Transverse colon (tissue), 4 donors: ENCODE results near the gene OLFML2A. TPM values are rescaled to one million over a fixed set of nuclear protein-coding genes. Genes with fewer than 3 reads are reported as not detected.
A peak's percentile ranks its signal among the peaks of the same experiment; 100 is the strongest.

ENCODE experiments used
- DNase-seq: peaks from one replicate; pipeline ENCODE4 v3.0.0-alpha.2; 2019
- H3K27ac ChIP-seq, 4 donors: fragments of 200-600 bp; sonication (generic); 2 replicates each; pipeline ENCODE4 v1.5.1; 2016 to 2018; ENCODE audit warnings: inconsistent platforms in 4 of 4
- H3K27me3 ChIP-seq: fragments of 200-600 bp; sonication (generic); 2 replicates; pipeline ENCODE4 v1.5.1; 2017; ENCODE audit warnings: inconsistent platforms
- H3K36me3 ChIP-seq, 4 donors: fragments of 200-600 bp; sonication (generic); 2 replicates each; pipeline ENCODE4 v1.5.1; 2017 to 2019; ENCODE audit warnings: inconsistent platforms in 4 of 4
- H3K4me1 ChIP-seq, 4 donors: fragments of 200-600 bp; sonication (generic); 2 replicates each; pipeline ENCODE4 v1.5.1; 2017 to 2020; ENCODE audit warnings: inconsistent platforms in 4 of 4
- H3K4me3 ChIP-seq, 4 donors: fragments of 200-600 bp; sonication (generic); 1 replicate in 1 of 4; 2 replicates in 3 of 4; pipeline versions ENCODE4 v1.5.1 to v1.6.1; 2017 to 2019; ENCODE audit warnings: inconsistent platforms in 4 of 4
- H3K9me3 ChIP-seq, 2 donors: fragments of 200-600 bp; sonication (generic); 2 replicates each; pipeline ENCODE4 v1.5.1; 2017 to 2019; ENCODE audit warnings: inconsistent platforms in 2 of 2
- CTCF ChIP-seq, 5 experiments: fragments of 200-600 bp in 3 of 5; fragments of 450-650 bp in 2 of 5; sonication (generic) in 3 of 5; IDR thresholded peaks; 1 replicate in 2 of 5; 2 replicates in 3 of 5; pipeline ENCODE4 v1.5.1; 2016 to 2017; ENCODE audit warnings: antibody characterized with exemption in 5 of 5, inconsistent platforms in 3 of 5, mild to moderate bottlenecking in 2 of 5, moderate library complexity in 1 of 5
- EP300 ChIP-seq: sonication (generic); formaldehyde crosslinking; IDR thresholded peaks from one replicate; pipeline ENCODE4 v1.6.1; 2017; ENCODE audit warnings: antibody characterized with exemption, low read depth
- POLR2A ChIP-seq: fragments of 450-650 bp; IDR thresholded peaks from one replicate; pipeline ENCODE4 v1.6.1; 2016; ENCODE audit warnings: antibody characterized with exemption, mild to moderate bottlenecking, moderate library complexity
- POLR2AphosphoS5 ChIP-seq, 3 donors: sonication (generic); formaldehyde crosslinking; IDR thresholded peaks; one replicate each; pipeline ENCODE4 v1.6.1; 2016; ENCODE audit warnings: antibody characterized with exemption in 3 of 3
- WGBS, 2 donors: methylation state at CpG; one replicate each; pipeline ENCODE4 v1.1.5; 2018; ENCODE audit warnings: low coverage in 1 of 2; 5-methylcytosine and 5-hydroxymethylcytosine counted together
- in situ Hi-C, 4 donors: fragments of 200-750 bp; cut with MboI; loops; one replicate each; pipeline versions ENCODE4 v1.15.0 to v1.15.1; 2017; ENCODE audit warnings: low sequenced_read_pairs in 3 of 4, low pct_ligation_motif_present in 1 of 4, low pct_unique_long_range_greater_than_20kb in 1 of 4
- intact Hi-C: fragments of 100-400 bp; cut with DNase I; formaldehyde crosslinking; loops from one replicate; pipeline ENCODE4 v1.15.1; 2023; ENCODE audit warnings: low total_unique reads
- total RNA-seq, 4 donors: library from RNA; depleted of rRNA; stranded (reverse); fragments of >200 nt; gene quantifications; one replicate each; pipeline ENCODE4 v1.1.0, GENCODE V29; 2016

Gene OLFML2A
- total RNA-seq, 4 donors from 2014 or later, result 9.4 to 59.1 (median 16.0) TPM

GRCh38 chr9:124839612-124840299, 62.8 kb downstream of the OLFML2A start:
- no peak overlapping the region for H3K4me3 ChIP-seq
- no peak for TF ChIP-seq POLR2AphosphoS5 (IDR thresholded peaks at IDR 0.05)
- TF ChIP-seq CTCF (IDR thresholded peaks at IDR 0.05), result peak in 4 of 5 experiments; percentile 23 to 47 (median 37)
- intact Hi-C loops (no loop called here), in situ Hi-C loops (no loop called here)
- no peaks in the 10 kb centered on the region for H3K36me3 ChIP-seq
- no peak overlapping the region for H3K27ac ChIP-seq
- peaks cover 7 to 8% (median 8%) of the 10 kb centered on the region in 4 donors for H3K4me1 ChIP-seq
- no peaks in the 10 kb centered on the region for H3K27me3 ChIP-seq
- 64% methylated on average over 11 of the region's 12 CpGs; no CpG with 5 or more reads in 1 of the 2 donors for WGBS, 2 donors
- no peak for DNase-seq
- H3K9me3 ChIP-seq, result no peaks in the 10 kb centered on the region

- H3K4me1 ChIP-seq, result peaks cover under 1 to 2% (median 1%) of the 10 kb centered on the region in 4 donors
- DNase-seq, result no peak
- no peak overlapping the region for H3K27ac ChIP-seq
- in situ Hi-C loops (no loop called here), intact Hi-C loops (no loop called here)
- H3K27me3 ChIP-seq, result no peaks in the 10 kb centered on the region
- H3K36me3 ChIP-seq, result no peaks in the 10 kb centered on the region
- 77% methylated on average over 11 of the region's 18 CpGs; no CpG with 5 or more reads in 1 of the 2 donors for WGBS, 2 donors
- no peaks in the 10 kb centered on the region for H3K9me3 ChIP-seq
- H3K4me3 ChIP-seq, result no peak overlapping the region
- TF ChIP-seq CTCF (IDR thresholded peaks at IDR 0.05) (no peak), POLR2A (no peak), POLR2AphosphoS5 (IDR thresholded peaks at IDR 0.05) (no peak), EP300 (no peak)
Observed at GRCh38 chr9:124840300-124840833, 63.4 kb downstream of the OLFML2A start.

- H3K27ac ChIP-seq, result no peak overlapping the region
- no peaks in the 10 kb centered on the region for H3K27me3 ChIP-seq
- no peak for DNase-seq
- in situ Hi-C loops, result no loop called here
- H3K4me1 ChIP-seq, result no peaks in the 10 kb centered on the region
- TF ChIP-seq POLR2A, result no peak
- no peak for TF ChIP-seq POLR2AphosphoS5 (IDR thresholded peaks at IDR 0.05)
- TF ChIP-seq CTCF (IDR thresholded peaks at IDR 0.05), result no peak
- no peak for TF ChIP-seq EP300
- 63 to 76% methylated on average over 6 to 14 of the region's 14 CpGs for WGBS, 2 donors
- intact Hi-C loops, result no loop called here
- H3K4me3 ChIP-seq, result no peak overlapping the region
- H3K9me3 ChIP-seq, result no peaks in the 10 kb centered on the region
- H3K36me3 ChIP-seq, result no peaks in the 10 kb centered on the region
Observed at GRCh38 chr9:124841075-124841821, 64.3 kb downstream of the OLFML2A start.

GRCh38 chr9:124843456-124844034, 66.6 kb downstream of the OLFML2A start:
- no peaks in the 10 kb centered on the region for H3K36me3 ChIP-seq
- no peak for TF ChIP-seq EP300
- no peak for TF ChIP-seq POLR2A
- no peak for TF ChIP-seq CTCF (IDR thresholded peaks at IDR 0.05)
- TF ChIP-seq POLR2AphosphoS5 (IDR thresholded peaks at IDR 0.05), result no peak
- no peak for DNase-seq
- H3K4me3 ChIP-seq, result no peak overlapping the region
- in situ Hi-C loops (no loop called here), intact Hi-C loops (no loop called here)
- no peaks in the 10 kb centered on the region for H3K27me3 ChIP-seq
- H3K27ac ChIP-seq, result no peak overlapping the region
- WGBS, 2 donors, result 77% methylated on average over 11 of the region's 11 CpGs; no CpG with 5 or more reads in 1 of the 2 donors
- no peaks in the 10 kb centered on the region for H3K4me1 ChIP-seq
- no peaks in the 10 kb centered on the region for H3K9me3 ChIP-seq
